Left lung (tissue), 10 donors: ENCODE data around the gene TTC22. TPM values are rescaled to one million over a fixed set of nuclear protein-coding genes. Genes with fewer than 3 reads are reported as not detected.
A peak's percentile ranks its signal among the peaks of the same experiment; 100 is the strongest.

Source experiments
- ATAC-seq: fragments of 200-7000 bp; cut with Tn5 transposase; one replicate; pipeline ENCODE4 v1.9.1; 2020; ENCODE audit warnings: moderate library complexity
- DNase-seq, 4 donors: peaks; one replicate each; pipeline ENCODE4 v3.0.0-alpha.2; 2013 to 2020
- H3K27ac ChIP-seq, 2 donors: fragments of 200-600 bp; sonication (generic) in 1 of 2; one replicate each; pipeline versions ENCODE4 v1.5.0 to v1.8.0; 2020 to 2021
- H3K27me3 ChIP-seq, 2 donors: fragments of 200-600 bp; sonication (generic) in 1 of 2; one replicate each; pipeline versions ENCODE4 v1.5.0 to v1.8.0; 2020 to 2021
- H3K36me3 ChIP-seq, 2 donors: fragments of 200-600 bp; sonication (generic) in 1 of 2; one replicate each; pipeline versions ENCODE4 v1.5.0 to v1.8.0; 2020 to 2021
- H3K4me1 ChIP-seq, 2 donors: fragments of 200-600 bp; one replicate each; pipeline ENCODE4 v1.8.0; 2021
- H3K4me3 ChIP-seq, 2 donors: fragments of 200-600 bp; sonication (generic) in 1 of 2; one replicate each; pipeline versions ENCODE4 v1.5.0 to v1.8.0; 2020 to 2021; ENCODE audit warnings: mild to moderate bottlenecking in 1 of 2
- H3K9me3 ChIP-seq, 2 donors: fragments of 200-600 bp; sonication (generic) in 1 of 2; one replicate each; pipeline versions ENCODE4 v1.5.0 to v1.8.0; 2020 to 2021
- CTCF ChIP-seq, 2 donors: fragments of 200-600 bp; sonication (generic) in 1 of 2; IDR thresholded peaks; one replicate each; pipeline versions ENCODE4 v1.5.0 to v1.8.0; 2021; ENCODE audit warnings: antibody characterized with exemption in 2 of 2
- intact Hi-C, 2 donors: fragments of 100-400 bp; cut with DNase I; formaldehyde crosslinking; loops; one replicate each; pipeline versions ENCODE4 v1.11.2 to v1.14.2; 2022
- polyA plus RNA-seq, 6 donors: library from polyadenylated mRNA; unstranded; fragments of 120-200 nt; gene quantifications; one replicate each; pipeline ENCODE4 v1.2.1, GENCODE V29; 2013; ENCODE audit not compliant: insufficient read length in 6 of 6
- total RNA-seq, 2 donors: library from RNA; stranded (reverse); fragmentation: NEBNext Ultra II Directional; extraction: Animal tissue kit (Norgen Biotek cat#: 25700); gene quantifications; one replicate each; pipeline ENCODE4 v1.2.1, GENCODE V29; 2021
- donor health status: DM: no; HTN: yes; CAD: no.
- donor health status: DM: no; HTN: no; CAD: no.

Gene TTC22
- total and polyA plus RNA-seq, 8 donors: 2.9 to 7.7 (median 4.2) TPM

- ATAC-seq (no peak), DNase-seq (no peak)
- no peaks in the 10 kb centered on the region for H3K9me3 ChIP-seq
- peaks cover 0 to 63% of the 10 kb centered on the region in 2 donors for H3K36me3 ChIP-seq
- H3K27me3 ChIP-seq: no peaks in the 10 kb centered on the region
- H3K27ac ChIP-seq: no peak overlapping the region
- TF ChIP-seq CTCF (IDR thresholded peaks at IDR 0.05): no peak
- no peaks in the 10 kb centered on the region for H3K4me1 ChIP-seq
- H3K4me3 ChIP-seq: no peak overlapping the region
- intact Hi-C loops: no loop called here
These were observed 57.5 kb downstream of the TTC22 start for GRCh38 chr1:54743416-54744226.

GRCh38 chr1:54742282-54742681 lies 58.8 kb downstream of the TTC22 start:
- H3K4me3 ChIP-seq: no peak overlapping the region
- intact Hi-C loops: no loop called here
- peaks cover 0 to 76% of the 10 kb centered on the region in 2 donors for H3K36me3 ChIP-seq
- DNase-seq (peak in 1 of 4 donors; percentile 23), ATAC-seq (no peak)
- no peaks in the 10 kb centered on the region for H3K9me3 ChIP-seq
- no peak for TF ChIP-seq CTCF (IDR thresholded peaks at IDR 0.05)
- no peaks in the 10 kb centered on the region for H3K27me3 ChIP-seq
- no peaks in the 10 kb centered on the region for H3K4me1 ChIP-seq
- H3K27ac ChIP-seq: no peak overlapping the region

- no peak for TF ChIP-seq CTCF (IDR thresholded peaks at IDR 0.05)
- H3K9me3 ChIP-seq: no peaks in the 10 kb centered on the region
- no peak for DNase-seq
- no peak overlapping the region for H3K4me3 ChIP-seq
- ATAC-seq: no peak
- H3K36me3 ChIP-seq: peaks cover 0 to 84% of the 10 kb centered on the region in 2 donors
- H3K27me3 ChIP-seq: no peaks in the 10 kb centered on the region
- H3K4me1 ChIP-seq: no peaks in the 10 kb centered on the region
- H3K27ac ChIP-seq: no peak overlapping the region
- intact Hi-C loops: no loop called here
These were observed 59.6 kb downstream of the TTC22 start for GRCh38 chr1:54741531-54741930.

GRCh38 chr1:54738244-54738643 lies 62.9 kb downstream of the TTC22 start:
- H3K9me3 ChIP-seq: no peaks in the 10 kb centered on the region
- no peaks in the 10 kb centered on the region for H3K27me3 ChIP-seq
- intact Hi-C loops: no loop called here
- no peak for DNase-seq
- no peak for TF ChIP-seq CTCF (IDR thresholded peaks at IDR 0.05)
- H3K36me3 ChIP-seq: peaks cover 0 to 100% of the 10 kb centered on the region in 2 donors
- H3K27ac ChIP-seq: no peak overlapping the region
- H3K4me3 ChIP-seq: no peak overlapping the region
- H3K4me1 ChIP-seq: no peaks in the 10 kb centered on the region
- no peak for ATAC-seq

- no peak for TF ChIP-seq CTCF (IDR thresholded peaks at IDR 0.05)
- no peak for DNase-seq
- H3K36me3 ChIP-seq: peaks cover 0 to 100% of the 10 kb centered on the region in 2 donors
- no peak overlapping the region for H3K27ac ChIP-seq
- no peaks in the 10 kb centered on the region for H3K27me3 ChIP-seq
- H3K4me3 ChIP-seq: no peak overlapping the region
- no peaks in the 10 kb centered on the region for H3K4me1 ChIP-seq
- intact Hi-C loops: no loop called here
- ATAC-seq: no peak
- H3K9me3 ChIP-seq: no peaks in the 10 kb centered on the region
These were observed 64.4 kb downstream of the TTC22 start for GRCh38 chr1:54736685-54737084.

Other genes with a start within 250 kb of the TTC22 start
- gene FAM151A, start 177.8 kb downstream of the TTC22 start, total RNA-seq: not detected
- gene FAM151A, start 177.8 kb downstream of the TTC22 start, polyA plus RNA-seq: 1 to 10 TPM in 1 of 6 donors, under 1 TPM in 5; 0.44 to 1.4 (median 0.67) TPM
- 1 to 10 TPM in 1 of 2 donors, under 1 TPM in 1; 0.70 to 1.6 TPM for gene MROH7, start 159.5 kb downstream of the TTC22 start, total RNA-seq
- gene MROH7, start 159.5 kb downstream of the TTC22 start, polyA plus RNA-seq: 10 to 100 TPM in 5 of 6 donors, 1 to 10 TPM in 1; 8.7 to 16.2 (median 14.4) TPM
- 10 to 100 TPM; 15.0 to 20.0 TPM for gene TTC4, start 85.5 kb downstream of the TTC22 start, total RNA-seq
- 10 to 100 TPM; 32.7 to 36.7 (median 35.6) TPM for gene TTC4, start 85.5 kb downstream of the TTC22 start, polyA plus RNA-seq
- 1 to 10 TPM; 3.9 to 4.4 TPM for gene PARS2, start 36.8 kb downstream of the TTC22 start, total RNA-seq
- 1 to 10 TPM; 5.1 to 6.1 (median 5.5) TPM for gene PARS2, start 36.8 kb downstream of the TTC22 start, polyA plus RNA-seq
- gene DHCR24, start 85.9 kb upstream of the TTC22 start, total RNA-seq: 100 to 1,000 TPM; 668 to 741 TPM
- gene DHCR24, start 85.9 kb upstream of the TTC22 start, polyA plus RNA-seq: 10 to 100 TPM; 30.1 to 64.3 (median 41.7) TPM
- gene TMEM61, start 179.3 kb upstream of the TTC22 start, total RNA-seq: 1 to 10 TPM; 1.5 to 1.6 TPM
- gene TMEM61, start 179.3 kb upstream of the TTC22 start, polyA plus RNA-seq: under 1 TPM; 0.20 to 0.29 (median 0.27) TPM
- gene BSND, start 197.6 kb upstream of the TTC22 start, total RNA-seq: not detected
- gene BSND, start 197.6 kb upstream of the TTC22 start, polyA plus RNA-seq: under 1 TPM in 5 of 6 donors, not detected in 1; 0.03 to 0.06 (median 0.06) TPM
- gene PCSK9, start 238.2 kb upstream of the TTC22 start, total RNA-seq: 10 to 100 TPM; 18.7 to 55.0 TPM
- 1 to 10 TPM in 3 of 6 donors, under 1 TPM in 3; 0.63 to 3.1 (median 0.94) TPM for gene PCSK9, start 238.2 kb upstream of the TTC22 start, polyA plus RNA-seq